Brain microvascular endothelial cell (primary cell): Measurements from ENCODE around the gene FAT1.
"Not testable (repeated sequence)": the region's sequence is repeated elsewhere in the genome, so short reads cannot be mapped to it uniquely, and the experiment has no call there.

Source experiments
- DNase-seq: peaks from one replicate; pipeline ENCODE4 v3.0.0-alpha.2; 2020
- H3K27ac ChIP-seq: fragments of 250-450 bp; sonication (Bioruptor Pico); 2 replicates; pipeline ENCODE4 v1.5.1; 2020; ENCODE audit warnings: mild to moderate bottlenecking, moderate library complexity
- H3K27me3 ChIP-seq: fragments of 250-450 bp; sonication (Bioruptor Pico); replicated peaks from 2 replicates; pipeline ENCODE4 v1.5.1; 2020; ENCODE audit warnings: mild to moderate bottlenecking
- H3K36me3 ChIP-seq: fragments of 250-450 bp; sonication (Bioruptor Pico); replicated peaks from 2 replicates; pipeline ENCODE4 v1.5.1; 2020; ENCODE audit warnings: mild to moderate bottlenecking
- H3K4me3 ChIP-seq: 2 replicates; pipeline ENCODE4 v1.5.1; 2011; ENCODE audit warnings: low read depth, mild to moderate bottlenecking, control low read depth, low read length, moderate library complexity
- in situ Hi-C: cut with HindIII; loops from 2 replicates; pipeline ENCODE4 v1.10.0; 2017; ENCODE audit warnings: low sequenced_read_pairs, low pct_ligation_motif_present
- TF ChIP-seq, protein P1 (sequence below): IDR thresholded peaks from 2 replicates; pipeline ENCODE4 v1.5.1; 2011; ENCODE audit warnings: low read depth, mild to moderate bottlenecking, moderate library complexity, low read length, control low read depth, inconsistent platforms; ENCODE audit errors: missing control alignments

Gene FAT1

DNA sequence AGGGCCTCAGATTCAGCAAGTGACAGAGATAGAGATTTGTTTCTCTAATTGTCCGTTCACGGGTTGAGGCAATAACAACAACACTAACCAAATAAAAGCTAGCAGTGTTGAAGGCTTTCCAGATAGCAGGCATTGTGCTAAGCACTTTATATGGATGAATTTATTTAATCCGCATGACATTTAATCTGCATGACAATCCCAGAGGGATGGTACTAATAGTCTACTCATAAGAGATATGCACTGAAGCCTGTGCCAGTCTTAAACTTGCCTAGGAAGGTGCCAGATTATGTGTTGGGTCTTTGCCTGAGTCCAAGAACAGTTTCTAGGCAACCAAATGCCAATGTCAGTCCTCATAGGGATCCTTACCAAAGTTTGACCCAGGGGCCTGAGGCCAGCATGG is 37.7 kb upstream of the FAT1 start:
- Histone ChIP-seq H3K4me3 (no peak overlapping the region), H3K27ac (no peak overlapping the region), H3K36me3 (no peaks in the 10 kb centered on the region), H3K27me3 (no peaks in the 10 kb centered on the region)
- DNase-seq: no peak
- TF ChIP-seq, protein P1, sequence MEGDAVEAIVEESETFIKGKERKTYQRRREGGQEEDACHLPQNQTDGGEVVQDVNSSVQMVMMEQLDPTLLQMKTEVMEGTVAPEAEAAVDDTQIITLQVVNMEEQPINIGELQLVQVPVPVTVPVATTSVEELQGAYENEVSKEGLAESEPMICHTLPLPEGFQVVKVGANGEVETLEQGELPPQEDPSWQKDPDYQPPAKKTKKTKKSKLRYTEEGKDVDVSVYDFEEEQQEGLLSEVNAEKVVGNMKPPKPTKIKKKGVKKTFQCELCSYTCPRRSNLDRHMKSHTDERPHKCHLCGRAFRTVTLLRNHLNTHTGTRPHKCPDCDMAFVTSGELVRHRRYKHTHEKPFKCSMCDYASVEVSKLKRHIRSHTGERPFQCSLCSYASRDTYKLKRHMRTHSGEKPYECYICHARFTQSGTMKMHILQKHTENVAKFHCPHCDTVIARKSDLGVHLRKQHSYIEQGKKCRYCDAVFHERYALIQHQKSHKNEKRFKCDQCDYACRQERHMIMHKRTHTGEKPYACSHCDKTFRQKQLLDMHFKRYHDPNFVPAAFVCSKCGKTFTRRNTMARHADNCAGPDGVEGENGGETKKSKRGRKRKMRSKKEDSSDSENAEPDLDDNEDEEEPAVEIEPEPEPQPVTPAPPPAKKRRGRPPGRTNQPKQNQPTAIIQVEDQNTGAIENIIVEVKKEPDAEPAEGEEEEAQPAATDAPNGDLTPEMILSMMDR: no peak
- in situ Hi-C loops: no loop called here

DNA sequence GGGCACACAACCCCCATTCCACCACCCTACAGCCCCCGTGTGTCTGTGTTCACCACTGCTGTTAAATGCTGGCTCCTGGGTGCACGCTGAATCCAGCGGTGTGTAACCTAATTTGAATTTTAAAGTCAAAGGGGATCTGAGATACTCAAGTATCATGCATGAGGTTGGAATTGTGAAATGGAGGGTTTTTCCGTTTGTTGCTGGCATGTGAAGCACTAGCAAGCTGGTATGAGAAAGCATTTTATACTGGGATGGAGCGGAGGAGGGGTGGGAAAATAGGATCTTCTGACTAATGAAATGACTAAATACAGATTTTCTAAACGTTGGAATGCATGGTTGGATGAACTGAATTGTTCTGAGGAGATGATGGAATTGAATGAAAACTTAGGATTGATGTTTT is 36.9 kb upstream of the FAT1 start:
- peak overlapping the region; percentile 31 for H3K27ac ChIP-seq
- in situ Hi-C loops: no loop called here
- peak; percentile 88 for DNase-seq
- no peak overlapping the region for H3K4me3 ChIP-seq
- H3K36me3 ChIP-seq: no peaks in the 10 kb centered on the region
- TF ChIP-seq, protein P1: no peak
- no peaks in the 10 kb centered on the region for H3K27me3 ChIP-seq

- no peak overlapping the region for H3K27ac ChIP-seq
- H3K36me3 ChIP-seq: no peaks in the 10 kb centered on the region
- no peaks in the 10 kb centered on the region for H3K27me3 ChIP-seq
- no peak for DNase-seq
- no peak overlapping the region for H3K4me3 ChIP-seq
- in situ Hi-C loops: no loop called here
- TF ChIP-seq, protein P1: no peak
Measured at GRCh38 chr4:186759990-186760389, 36.3 kb upstream of the FAT1 start.

GRCh38 chr4:186758929-186759682 is 35.5 kb upstream of the FAT1 start:
- no peaks in the 10 kb centered on the region for H3K27me3 ChIP-seq
- DNase-seq: no peak
- H3K4me3 ChIP-seq: no peak overlapping the region
- H3K27ac ChIP-seq: no peak overlapping the region
- H3K36me3 ChIP-seq: no peaks in the 10 kb centered on the region
- TF ChIP-seq, protein P1: no peak
- in situ Hi-C loops: no loop called here

GRCh38 chr4:186757696-186758355 is 34.2 kb upstream of the FAT1 start:
- in situ Hi-C loops: no loop called here

GRCh38 chr4:186756550-186756949 is 32.9 kb upstream of the FAT1 start:
- H3K36me3 ChIP-seq, H3K27ac ChIP-seq, DNase-seq, H3K4me3 ChIP-seq, H3K27me3 ChIP-seq, in situ Hi-C loops: not testable (repeated sequence)

More at GRCh38 chr4:186757696-186758355, 34.2 kb upstream of the FAT1 start:
- no peak overlapping the region for H3K27ac ChIP-seq
- no peak overlapping the region for H3K4me3 ChIP-seq
- TF ChIP-seq, protein P1: no peak
- H3K36me3 ChIP-seq: no peaks in the 10 kb centered on the region
- DNase-seq: no peak
- H3K27me3 ChIP-seq: no peaks in the 10 kb centered on the region
